ENCODE measurements around the gene PEX7.

Gene PEX7

DNA sequence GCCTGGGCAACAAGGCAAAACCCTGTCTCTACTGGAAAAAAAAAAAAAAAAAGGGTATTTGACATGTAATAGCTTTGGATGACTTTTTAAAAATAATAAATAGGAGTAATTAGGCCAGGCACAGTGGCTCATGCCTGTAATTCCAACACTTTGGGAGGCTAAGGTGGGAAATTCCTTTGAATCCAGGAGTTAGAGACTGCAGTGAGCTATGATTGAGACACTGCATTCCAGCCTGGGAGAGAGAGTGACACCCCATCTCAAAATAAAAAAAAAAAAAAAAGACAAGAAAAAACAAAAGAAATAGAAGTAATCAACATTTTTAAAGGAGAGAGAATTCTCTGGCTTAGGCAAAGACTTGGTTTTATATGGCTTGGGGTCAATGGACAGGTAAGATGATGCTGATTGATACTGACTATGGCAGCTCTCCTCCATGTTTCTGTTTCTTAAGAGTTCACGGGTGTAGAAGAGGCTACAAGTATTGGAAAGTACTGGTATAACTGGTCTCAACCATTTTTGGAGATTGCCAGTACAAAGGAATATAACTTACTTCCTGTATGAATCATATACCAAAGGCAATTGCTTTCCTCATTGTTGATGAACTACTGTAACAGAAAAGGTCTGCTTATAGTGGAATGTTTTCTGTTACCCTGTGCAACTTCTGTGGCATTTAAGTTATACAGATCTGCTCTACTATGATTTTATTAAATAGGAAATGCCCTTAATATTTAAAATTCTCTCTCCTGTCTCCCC lies 40.2 kb upstream of the PEX7 start:
- H3K4me1 ChIP-seq: no peaks in the 10 kb centered on the region
- no peaks in the 10 kb centered on the region for H3K27me3 ChIP-seq (ENCODE audit: control insufficient read depth, insufficient read depth, low read length)
- no peaks in the 10 kb centered on the region for H3K36me3 ChIP-seq (ENCODE audit: control insufficient read depth, insufficient read depth, low read length)
- H3K9me3 ChIP-seq (ENCODE audit: control insufficient read depth, low read length): no peaks in the 10 kb centered on the region
- no peak overlapping the region for H3K9ac ChIP-seq
- no peak overlapping the region for H3K27ac ChIP-seq
- no peak overlapping the region for H3K4me2 ChIP-seq (ENCODE audit: low read length)
- TF ChIP-seq CTCF (IDR thresholded peaks at IDR 0.05): no peak
- H3K79me2 ChIP-seq: no peaks in the 10 kb centered on the region
- H3K4me3 ChIP-seq (ENCODE audit: low read depth, low read length): no peak overlapping the region
- H2AFZ ChIP-seq: no peak overlapping the region

GRCh38 chr6:136783021-136783420 lies 39.4 kb upstream of the PEX7 start:
- no peaks in the 10 kb centered on the region for H3K79me2 ChIP-seq
- no peaks in the 10 kb centered on the region for H3K9me3 ChIP-seq (ENCODE audit: control insufficient read depth, low read length)
- H3K4me2 ChIP-seq (ENCODE audit: low read length): no peak overlapping the region
- no peak for TF ChIP-seq CTCF (IDR thresholded peaks at IDR 0.05)
- no peaks in the 10 kb centered on the region for H3K27me3 ChIP-seq (ENCODE audit: control insufficient read depth, insufficient read depth, low read length)
- no peaks in the 10 kb centered on the region for H3K4me1 ChIP-seq
- no peak overlapping the region for H3K9ac ChIP-seq
- H3K27ac ChIP-seq: no peak overlapping the region
- H2AFZ ChIP-seq: no peak overlapping the region
- H3K4me3 ChIP-seq (ENCODE audit: low read depth, low read length): no peak overlapping the region
- H3K36me3 ChIP-seq (ENCODE audit: control insufficient read depth, insufficient read depth, low read length): no peaks in the 10 kb centered on the region

- Histone ChIP-seq H3K27ac (no peak overlapping the region), H2AFZ (no peak overlapping the region), H3K79me2 (no peaks in the 10 kb centered on the region), H3K9ac (no peak overlapping the region), H3K9me3 (ENCODE audit: control insufficient read depth, low read length) (no peaks in the 10 kb centered on the region), H3K36me3 (ENCODE audit: control insufficient read depth, insufficient read depth, low read length) (no peaks in the 10 kb centered on the region), H3K4me2 (ENCODE audit: low read length) (no peak overlapping the region), H3K4me1 (no peaks in the 10 kb centered on the region), H3K27me3 (ENCODE audit: control insufficient read depth, insufficient read depth, low read length) (no peaks in the 10 kb centered on the region), H3K4me3 (ENCODE audit: low read depth, low read length) (no peak overlapping the region)
- no peak for TF ChIP-seq CTCF (IDR thresholded peaks at IDR 0.05)
Observed at GRCh38 chr6:136783495-136784270, 38.7 kb upstream of the PEX7 start.

GRCh38 chr6:136784271-136784664 lies 38.1 kb upstream of the PEX7 start:
- Histone ChIP-seq H3K9me3 (ENCODE audit: control insufficient read depth, low read length) (no peaks in the 10 kb centered on the region), H3K4me1 (no peaks in the 10 kb centered on the region), H3K27me3 (ENCODE audit: control insufficient read depth, insufficient read depth, low read length) (no peaks in the 10 kb centered on the region), H3K9ac (no peak overlapping the region), H3K27ac (no peak overlapping the region), H3K79me2 (no peaks in the 10 kb centered on the region), H2AFZ (no peak overlapping the region), H3K4me3 (ENCODE audit: low read depth, low read length) (no peak overlapping the region), H3K4me2 (ENCODE audit: low read length) (no peak overlapping the region), H3K36me3 (ENCODE audit: control insufficient read depth, insufficient read depth, low read length) (no peaks in the 10 kb centered on the region)
- TF ChIP-seq CTCF (IDR thresholded peaks at IDR 0.05): no peak
